H1 (cell line): ENCODE results near the gene CXCR5. TPM values are rescaled to one million over a fixed set of nuclear protein-coding genes. Genes with fewer than 3 reads are reported as not detected.

Experiments
- CTCF ChIA-PET: fragments of 300-600 bp; sonication (Branson Sonifier 250); formaldehyde crosslinking; loops from one replicate; lab custom pipeline; 2021; ENCODE audit not compliant: partially characterized antibody; lab: Charles Lee
- POLR2A ChIA-PET: fragments of 300-600 bp; sonication (Branson Sonifier 250); formaldehyde crosslinking; loops from one replicate; lab custom pipeline; 2021; ENCODE audit warnings: inconsistent platforms; ENCODE audit not compliant: partially characterized antibody; lab: Charles Lee
- DNase-seq, 2 experiments: peaks; one replicate each; pipeline versions ENCODE4 v3.0.0 to v3.0.0-alpha.2; 2010 to 2022; ENCODE audit warnings: low spot score in 2 of 2, low read depth in 1 of 2, mixed read lengths in 1 of 2
- FAIRE-seq: peaks from 2 replicates; lab custom pipeline; 2011; peaks lifted over from hg19 to GRCh38; lab: Jason Lieb, UNC
- H2AFZ ChIP-seq: 2 replicates; pipeline ENCODE4 v1.8.1; 2012; ENCODE audit warnings: low read length, inconsistent platforms
- H2AK5ac ChIP-seq: 2 replicates; pipeline ENCODE4 v1.6.1; 2013; ENCODE audit warnings: low read depth, low read length
- H2BK120ac ChIP-seq: replicated peaks from 2 replicates; pipeline ENCODE3; 2013; ENCODE audit warnings: low read depth, low read length, inconsistent platforms
- H2BK12ac ChIP-seq: 2 replicates; pipeline ENCODE4 v1.6.1; 2013; ENCODE audit warnings: low read depth, low read length
- H2BK15ac ChIP-seq: 2 replicates; pipeline ENCODE4 v1.6.1; 2013; ENCODE audit warnings: low read length
- H2BK20ac ChIP-seq: 2 replicates; pipeline ENCODE4 v1.6.1; 2013; ENCODE audit warnings: low read length
- H2BK5ac ChIP-seq: 2 replicates; pipeline ENCODE4 v1.6.1; 2013; ENCODE audit warnings: low read depth, low read length
- H3K14ac ChIP-seq: 2 replicates; pipeline ENCODE4 v1.6.1; 2013; ENCODE audit warnings: inconsistent platforms; ENCODE audit not compliant: insufficient read length
- H3K18ac ChIP-seq: 2 replicates; pipeline ENCODE4 v1.6.1; 2013; ENCODE audit warnings: low read length; ENCODE audit errors: extremely low read depth
- H3K23ac ChIP-seq: 2 replicates; pipeline ENCODE4 v1.6.1; 2013; ENCODE audit warnings: inconsistent platforms; ENCODE audit not compliant: insufficient read length
- H3K23me2 ChIP-seq: 2 replicates; pipeline ENCODE4 v1.6.1; 2013; ENCODE audit warnings: low read depth, low read length
- H3K27ac ChIP-seq: 2 replicates; pipeline ENCODE4 v1.6.1; 2011; ENCODE audit warnings: low read depth, low read length, inconsistent platforms
- H3K27me3 ChIP-seq, 4 experiments: replicated peaks in 1 of 4; 1 replicate in 1 of 4; 2 replicates in 3 of 4; pipeline versions ENCODE4 v1.6.1 to v1.8.1; 2011 to 2013; ENCODE audit warnings: low read length in 3 of 4, mild to moderate bottlenecking in 3 of 4, inconsistent platforms in 2 of 4, mixed read lengths in 2 of 4, moderate library complexity in 1 of 4; ENCODE audit not compliant: control insufficient read depth in 3 of 4, insufficient read depth in 3 of 4; ENCODE audit errors: extremely low read depth in 1 of 4
- H3K36me3 ChIP-seq, 4 experiments: 2 replicates each; pipeline versions ENCODE4 v1.6.1 to v1.8.1; 2011 to 2013; ENCODE audit warnings: mild to moderate bottlenecking in 4 of 4, low read length in 3 of 4, moderate library complexity in 2 of 4, control low read depth in 1 of 4, inconsistent platforms in 1 of 4; ENCODE audit not compliant: insufficient read depth in 4 of 4, control insufficient read depth in 2 of 4
- H3K4ac ChIP-seq: replicated peaks from 2 replicates; pipeline ENCODE3; 2013; ENCODE audit warnings: low read length, low read depth, mixed read lengths, inconsistent platforms; ENCODE audit not compliant: insufficient read length
- H3K4me1 ChIP-seq, 4 experiments: replicated peaks in 1 of 4; 1 replicate in 1 of 4; 2 replicates in 3 of 4; pipeline versions ENCODE4 v1.6.1 to v1.8.1; 2011 to 2013; ENCODE audit warnings: low read length in 3 of 4, inconsistent platforms in 2 of 4, mixed read lengths in 1 of 4; ENCODE audit not compliant: insufficient read depth in 4 of 4, control insufficient read depth in 3 of 4
- H3K4me2 ChIP-seq, 2 experiments: 2 replicates each; pipeline versions ENCODE4 v1.6.1 to v1.8.1; 2011 to 2013; ENCODE audit warnings: low read depth in 2 of 2, low read length in 2 of 2, control low read depth in 1 of 2, inconsistent platforms in 1 of 2, mild to moderate bottlenecking in 1 of 2; ENCODE audit not compliant: insufficient read depth in 1 of 2
- H3K4me3 ChIP-seq, 4 experiments: fragments of 200-600, 300-600 bp in 1 of 4; sonication (generic), shearing (Covaris generic), sonication (Bioruptor Twin) in 1 of 4; 2 replicates each; pipeline versions ENCODE4 v1.5.1 to v1.8.1; 2011 to 2016; ENCODE audit warnings: low read length in 4 of 4, low read depth in 3 of 4, control low read depth in 2 of 4, inconsistent platforms in 2 of 4, mild to moderate bottlenecking in 2 of 4, mixed read lengths in 1 of 4, moderate library complexity in 1 of 4; ENCODE audit not compliant: insufficient read depth in 2 of 4; ENCODE audit errors: extremely low read depth in 1 of 4
- H3K56ac ChIP-seq: replicated peaks from 2 replicates; pipeline ENCODE3; 2013; ENCODE audit warnings: low read depth, mild to moderate bottlenecking, mixed read lengths, low read length, inconsistent platforms; ENCODE audit not compliant: insufficient read length
- H3K79me1 ChIP-seq: 2 replicates; pipeline ENCODE4 v1.6.1; 2013; ENCODE audit warnings: low read depth, low read length, control low read depth
- H3K79me2 ChIP-seq, 2 experiments: 2 replicates each; pipeline versions ENCODE4 v1.6.1 to v1.8.1; 2012 to 2013; ENCODE audit warnings: low read length in 2 of 2, mild to moderate bottlenecking in 2 of 2, inconsistent platforms in 1 of 2; ENCODE audit not compliant: insufficient read depth in 2 of 2, control insufficient read depth in 1 of 2
- H3K9ac ChIP-seq, 4 experiments: replicated peaks in 1 of 4; 1 replicate in 1 of 4; 2 replicates in 3 of 4; pipeline versions ENCODE4 v1.6.1 to v1.8.1; 2011 to 2013; ENCODE audit warnings: low read depth in 3 of 4, low read length in 3 of 4, control low read depth in 2 of 4, mild to moderate bottlenecking in 2 of 4, moderate library complexity in 2 of 4, inconsistent platforms in 1 of 4; ENCODE audit errors: extremely low read depth in 1 of 4
- H3K9me3 ChIP-seq, 2 experiments: 2 replicates each; pipeline versions ENCODE4 v1.6.1 to v1.8.1; 2012 to 2013; ENCODE audit warnings: mild to moderate bottlenecking in 2 of 2, moderate library complexity in 2 of 2, control low read depth in 1 of 2, inconsistent platforms in 1 of 2, low read depth in 1 of 2, low read length in 1 of 2, mixed read lengths in 1 of 2; ENCODE audit not compliant: insufficient read depth in 2 of 2
- H4K20me1 ChIP-seq, 2 experiments: replicated peaks in 1 of 2; 2 replicates each; pipeline versions ENCODE3 to v1.8.1; 2011 to 2013; ENCODE audit warnings: inconsistent platforms in 2 of 2, low read length in 2 of 2, mild to moderate bottlenecking in 1 of 2; ENCODE audit not compliant: insufficient read depth in 2 of 2, control insufficient read depth in 1 of 2
- H4K5ac ChIP-seq: 2 replicates; pipeline ENCODE4 v1.6.1; 2013; ENCODE audit warnings: low read length, low read depth, mixed read lengths, inconsistent platforms; ENCODE audit not compliant: insufficient read length
- H4K8ac ChIP-seq: 2 replicates; pipeline ENCODE4 v1.8.0; 2013; ENCODE audit warnings: mild to moderate bottlenecking, moderate library complexity, low read length, inconsistent platforms; ENCODE audit not compliant: insufficient read depth; ENCODE audit errors: extremely low read depth
- H4K91ac ChIP-seq: replicated peaks from 2 replicates; pipeline ENCODE3; 2013; ENCODE audit warnings: low read length, mixed read lengths, inconsistent platforms; ENCODE audit not compliant: insufficient read length
- BACH1 ChIP-seq: IDR thresholded peaks from 2 replicates; pipeline ENCODE4 v1.6.1; 2012; ENCODE audit warnings: low read length, improper control_type of control experiment
- BRCA1 ChIP-seq: IDR thresholded peaks from 2 replicates; pipeline ENCODE4 v1.6.1; 2012; ENCODE audit warnings: low read depth, low read length, improper control_type of control experiment
- CREB1 ChIP-seq: IDR thresholded peaks from 2 replicates; pipeline ENCODE4 v1.6.1; 2012; ENCODE audit warnings: inconsistent platforms
- EZH2 ChIP-seq: fragments of 200-600 bp; sonication (generic); IDR thresholded peaks from 2 replicates; pipeline ENCODE4 v1.7.1; 2012; ENCODE audit warnings: low read depth, mild to moderate bottlenecking, moderate library complexity, low read length, inconsistent platforms; ENCODE audit not compliant: severe bottlenecking
- JUND ChIP-seq: IDR thresholded peaks from 2 replicates; pipeline ENCODE4 v1.6.1; 2011; ENCODE audit warnings: mild to moderate bottlenecking, improper control_type of control experiment, low read length
- KDM4A ChIP-seq: IDR thresholded peaks from one replicate; pipeline ENCODE4 v1.7.1; 2012; ENCODE audit warnings: low read depth, mild to moderate bottlenecking, moderate library complexity, low read length, inconsistent platforms; ENCODE audit not compliant: severe bottlenecking
- MAX ChIP-seq: IDR thresholded peaks from 2 replicates; pipeline ENCODE4 v1.6.1; 2012; ENCODE audit warnings: inconsistent platforms
- NRF1 ChIP-seq: IDR thresholded peaks from 2 replicates; pipeline ENCODE4 v1.6.1; 2011; ENCODE audit warnings: mild to moderate bottlenecking, low read depth, low read length, improper control_type of control experiment
- RXRA ChIP-seq: IDR thresholded peaks from 2 replicates; pipeline ENCODE4 v1.6.1; 2011; ENCODE audit warnings: low read depth, mild to moderate bottlenecking, low read length, moderate library complexity; ENCODE audit not compliant: insufficient read depth
- SIRT6 ChIP-seq: IDR thresholded peaks from one replicate; pipeline ENCODE4 v1.7.1; 2012; ENCODE audit warnings: low read length, inconsistent platforms
- SUZ12 ChIP-seq: fragments of 200-600 bp; sonication (generic); IDR thresholded peaks from 2 replicates; pipeline ENCODE4 v1.6.1; 2012; ENCODE audit warnings: mild to moderate bottlenecking, inconsistent platforms, low read length, moderate library complexity, mixed read lengths
- TCF12 ChIP-seq: IDR thresholded peaks from 2 replicates; pipeline ENCODE4 v1.6.1; 2011; ENCODE audit warnings: low read depth, mild to moderate bottlenecking, low read length
- ZNF274 ChIP-seq: IDR thresholded peaks from 2 replicates; pipeline ENCODE4 v1.7.0; 2012; ENCODE audit warnings: low read length, borderline replicate concordance; ENCODE audit errors: extremely low read depth
- WGBS, 2 experiments: shearing (Covaris generic) in 1 of 2; methylation state at CpG; one replicate each; pipeline versions ENCODE4 v1.1.6 to v1.1.7; 2013 to 2015; ENCODE audit warnings: low lambda C conversion rate in 2 of 2, mixed read lengths in 2 of 2, inconsistent platforms in 1 of 2, low coverage in 1 of 2, missing lambda C conversion rate in 1 of 2; ENCODE audit not compliant: insufficient replicate concordance in 2 of 2, insufficient coverage in 1 of 2, insufficient read length in 1 of 2; ENCODE audit errors: extremely low coverage in 1 of 2, missing lambda C conversion rate in 1 of 2; 5-methylcytosine and 5-hydroxymethylcytosine counted together
- polyA plus RNA-seq, 7 experiments: library from polyadenylated mRNA; depleted of rRNA in 3 of 7; stranded (reverse) in 5 of 7; unstranded in 2 of 7; fragments of >200 nt in 5 of 7; fragments of 200-250 nt in 2 of 7; gene quantifications; 1 replicate in 5 of 7; 2 replicates in 1 of 7; 4 replicates in 1 of 7; pipeline versions ENCODE4 v1.2.1 to v1.2.3, GENCODE V29; 2011 to 2013; ENCODE audit warnings: missing spikeins in 2 of 7, mixed read lengths in 2 of 7
- total RNA-seq: library from RNA; stranded (reverse); fragmentation: NEBNext Ultra II Directional; extraction: Animal tissue kit (Norgen Biotek cat#: 25700); gene quantifications from 2 replicates; pipeline ENCODE4 v1.2.1, GENCODE V29; 2021

Gene CXCR5
- total and polyA plus RNA-seq, 2 of the 8 experiments (the other 6 are each of a cell fraction or from before 2014, with no cell fraction given): not detected

- no peak for DNase-seq
- peak overlapping the region; percentile 82 for H3K4ac ChIP-seq
- peak overlapping the region; percentile 16 to 61 (median 51); a peak in 7 of 8 replicates for H3K4me3 ChIP-seq
- H3K18ac ChIP-seq: peak overlapping the region; percentile 99
- peak overlapping the region; percentile 100 for H2BK20ac ChIP-seq
- H4K8ac ChIP-seq: peak overlapping the region; percentile 74
- no peaks in the 10 kb centered on the region for H3K27me3 ChIP-seq
- peak overlapping the region; percentile 76 to 92 for H3K4me2 ChIP-seq
- H4K5ac ChIP-seq: peak overlapping the region; percentile 70
- 0 out of 8 replicates have a peak, but pooled peaks cover 0 to 4% (median 0%) of the 10 kb centered on the region in 4 experiments for H3K36me3 ChIP-seq
- H3K79me2 ChIP-seq: peaks cover 4 to 76% of the 10 kb centered on the region in 2 experiments
- peaks cover 16% of the 10 kb centered on the region for H3K79me1 ChIP-seq
- POLR2A ChIA-PET: interaction anchor here (0.6 to 10.7 kb wide), 18 partner anchors 15 to 815 kb away, joined by 3 to 101 read pairs (median 3); partner anchors contain the start of genes CENATAC, DDX6, DPAGT1 and HYOU1
- H3K4me1 ChIP-seq: peaks cover 13 to 80% (median 66%) of the 10 kb centered on the region in 4 experiments
- H3K9me3 ChIP-seq: no peaks in the 10 kb centered on the region
- 32% methylated on average over 12 of the region's 12 CpGs; no CpG with 5 or more reads in 1 of the 2 experiments for WGBS, 2 experiments
- H3K56ac ChIP-seq: peak overlapping the region; percentile 55
- H3K14ac ChIP-seq: no peak overlapping the region
- no peak for FAIRE-seq
- peak overlapping the region; percentile 81 for H4K91ac ChIP-seq
- H3K9ac ChIP-seq: peak overlapping the region in 2 of 4 experiments; percentile 61 to 64; a peak in 4 of 7 replicates
- H2BK15ac ChIP-seq: peak overlapping the region; percentile 88
- peaks cover 0 to 7% of the 10 kb centered on the region in 2 experiments for H4K20me1 ChIP-seq
- H3K23ac ChIP-seq: no peak overlapping the region
- peak overlapping the region; percentile 82; the same call in 1 of the 2 replicates for H2AK5ac ChIP-seq
- CTCF ChIA-PET: interaction anchor here (0.6 to 2.9 kb wide), 8 partner anchors 11 to 224 kb away, joined by 3 to 12 read pairs (median 3); partner anchors contain the start of gene C2CD2L
- H2BK120ac ChIP-seq: peak overlapping the region; percentile 82
- peaks cover 19% of the 10 kb centered on the region for H3K23me2 ChIP-seq
- H2BK12ac ChIP-seq: peak overlapping the region; percentile 99
- H2AFZ ChIP-seq: no peak overlapping the region
- peak overlapping the region; percentile 100 for H2BK5ac ChIP-seq
- peak overlapping the region; percentile 89 for H3K27ac ChIP-seq
- TF ChIP-seq MAX (no peak), TCF12 (no peak), SIRT6 (no peak), SUZ12 (no peak), BACH1 (no peak), KDM4A (no peak), BRCA1 (no peak), ZNF274 (no peak), RXRA (no peak), EZH2 (no peak), JUND (no peak), NRF1 (no peak), CREB1 (0 out of 2 replicates have a peak, but pooled peaks have one; percentile 5)
Measured at GRCh38 chr11:118912742-118913410, 29.2 kb downstream of the CXCR5 start.
